GM23248 (cell line): ENCODE results near the gene TRPC6. TPM values are rescaled to one million over a fixed set of nuclear protein-coding genes. Genes with fewer than 3 reads are reported as not detected.

Experiments
- DNase-seq: peaks from one replicate; pipeline ENCODE4 v3.0.0-alpha.2; 2015
- H2AFZ ChIP-seq: fragments of 200-600 bp; sonication (generic); 2 replicates; pipeline ENCODE4 v1.6.1; 2016; ENCODE audit warnings: antibody characterized with exemption
- H3F3A ChIP-seq: fragments of 200-600 bp; sonication (generic); 2 replicates; pipeline ENCODE4 v1.6.1; 2016; ENCODE audit warnings: mild to moderate bottlenecking, antibody characterized with exemption, mixed run types; ENCODE audit not compliant: insufficient read depth
- H3K27ac ChIP-seq: fragments of 200-600 bp; sonication (generic); 2 replicates; pipeline ENCODE4 v1.5.1; 2016; ENCODE audit warnings: mild to moderate bottlenecking
- H3K27me3 ChIP-seq: fragments of 200-600 bp; sonication (generic); replicated peaks from 2 replicates; pipeline ENCODE4 v1.6.1; 2016; ENCODE audit warnings: mild to moderate bottlenecking; ENCODE audit not compliant: insufficient read depth
- H3K36me3 ChIP-seq: fragments of 200-600 bp; sonication (generic); 2 replicates; pipeline ENCODE4 v1.6.1; 2016; ENCODE audit warnings: low read depth, mild to moderate bottlenecking
- H3K4me1 ChIP-seq: fragments of 200-600 bp; sonication (generic); 2 replicates; pipeline ENCODE4 v1.6.1; 2016; ENCODE audit warnings: mild to moderate bottlenecking; ENCODE audit not compliant: insufficient read depth
- H3K4me2 ChIP-seq: fragments of 200-600 bp; sonication (generic); one replicate; pipeline ENCODE4 v1.6.1; 2016; ENCODE audit warnings: mild to moderate bottlenecking; ENCODE audit not compliant: unreplicated experiment
- H3K4me3 ChIP-seq: fragments of 200-600 bp; sonication (generic); 2 replicates; pipeline ENCODE4 v1.5.1; 2016; ENCODE audit warnings: mild to moderate bottlenecking
- H3K79me2 ChIP-seq: fragments of 200-600 bp; sonication (generic); 2 replicates; pipeline ENCODE4 v1.6.1; 2016; ENCODE audit warnings: mild to moderate bottlenecking; ENCODE audit not compliant: insufficient read depth
- H3K9ac ChIP-seq: fragments of 200-600 bp; sonication (generic); 2 replicates; pipeline ENCODE4 v1.6.1; 2016; ENCODE audit warnings: mild to moderate bottlenecking
- H3K9me2 ChIP-seq: fragments of 200-600 bp; sonication (generic); 2 replicates; pipeline ENCODE4 v1.6.1; 2016; ENCODE audit warnings: mixed run types, mild to moderate bottlenecking, moderate library complexity; ENCODE audit not compliant: insufficient read depth
- H3K9me3 ChIP-seq: fragments of 200-600 bp; sonication (generic); one replicate; pipeline ENCODE4 v1.6.1; 2017; ENCODE audit warnings: low read depth
- H4K20me1 ChIP-seq: fragments of 200-600 bp; sonication (generic); 2 replicates; pipeline ENCODE4 v1.6.0; 2016; ENCODE audit not compliant: insufficient read depth
- EZH2 ChIP-seq: fragments of 200-600 bp; sonication (generic); IDR thresholded peaks from 2 replicates; pipeline ENCODE4 v1.6.1; 2018; ENCODE audit warnings: antibody characterized with exemption, mild to moderate bottlenecking; ENCODE audit not compliant: insufficient read depth, poor library complexity, severe bottlenecking
- EZH2phosphoT487 ChIP-seq: fragments of 200-600 bp; sonication (generic); IDR thresholded peaks from 2 replicates; pipeline ENCODE4 v1.6.1; 2018; ENCODE audit warnings: antibody characterized with exemption, moderate library complexity, mild to moderate bottlenecking, low read depth; ENCODE audit not compliant: insufficient read depth
- WGBS, 2 experiments: methylation state at CpG; one replicate each; pipeline ENCODE4 v1.1.6; 2015 to 2017; ENCODE audit warnings: low lambda C conversion rate in 2 of 2, low coverage in 1 of 2; ENCODE audit errors: missing lambda C conversion rate in 2 of 2; 5-methylcytosine and 5-hydroxymethylcytosine counted together
- in situ Hi-C: fragments of 300-500 bp; cut with MboI; formaldehyde crosslinking; loops from 2 replicates; pipeline ENCODE4 v1.15.0; 2020
- polyA plus RNA-seq: library from polyadenylated mRNA; unstranded; fragments of >200 nt; fragmentation: Nextera tagmentation; extraction: Ambion mirVana; gene quantifications from 2 replicates; pipeline ENCODE4 v1.2.1, GENCODE V29; 2016
- total RNA-seq: library from RNA; depleted of rRNA; stranded (reverse); fragments of >200 nt; shearing (Covaris generic); gene quantifications from 2 replicates; pipeline ENCODE4 v1.2.3, GENCODE V29; 2014; rRNA removed

Gene TRPC6
- total RNA-seq (under 0.01 and 0.11 TPM in 2 replicates), polyA plus RNA-seq (0.16 TPM in 1 of 2 replicates, not detected in the other)

GRCh38 chr11:101583251-101584128 is at the start of gene TRPC6:
Gene TRPC6, minus strand, starts transcription at chr11:101584007. Its CDS starts 504 bp downstream, at chr11:101583503.
- no peaks in the 10 kb centered on the region for H3K9me3 ChIP-seq
- WGBS, 2 experiments: 2 to 3% methylated on average over 67 to 73 of the region's 74 CpGs
- in situ Hi-C loops: no loop called here
- peaks cover 47% of the 10 kb centered on the region for H3K27me3 ChIP-seq
- H2AFZ ChIP-seq: peak within 1 kb of the TSS; percentile 55
- TF ChIP-seq EZH2: no peak
- TF ChIP-seq EZH2phosphoT487: no peak
- no peak within 1 kb of the TSS for H3K27ac ChIP-seq
- no peaks in the 10 kb centered on the region for H3K4me1 ChIP-seq
- peak; percentile 31 for DNase-seq
- no peaks in the 10 kb centered on the region for H3K36me3 ChIP-seq
- no peaks in the 10 kb centered on the region for H4K20me1 ChIP-seq
- no peaks in the 10 kb centered on the region for H3F3A ChIP-seq
- H3K9ac ChIP-seq: no peak within 1 kb of the TSS
- no peaks in the 10 kb centered on the region for H3K79me2 ChIP-seq
- H3K9me2 ChIP-seq: no peaks in the 10 kb centered on the region
- H3K4me3 ChIP-seq: peak within 1 kb of the TSS; percentile 62
- peak within 1 kb of the TSS; percentile 64 for H3K4me2 ChIP-seq

GRCh38 chr11:101620026-101620425 is 36.2 kb upstream of the TRPC6 start:
- H3K27me3 ChIP-seq: no peaks in the 10 kb centered on the region
- H3K9me2 ChIP-seq: no peaks in the 10 kb centered on the region
- H3K4me3 ChIP-seq: no peak overlapping the region
- H3K4me2 ChIP-seq: no peak overlapping the region
- H2AFZ ChIP-seq: no peak overlapping the region
- H3K9me3 ChIP-seq: no peaks in the 10 kb centered on the region
- TF ChIP-seq EZH2phosphoT487: no peak
- no peak for TF ChIP-seq EZH2
- H3K9ac ChIP-seq: no peak overlapping the region
- H4K20me1 ChIP-seq: no peaks in the 10 kb centered on the region
- H3F3A ChIP-seq: no peaks in the 10 kb centered on the region
- H3K27ac ChIP-seq: no peak overlapping the region
- H3K4me1 ChIP-seq: no peaks in the 10 kb centered on the region; the same call in 1 of the 2 replicates
- in situ Hi-C loops: no loop called here
- no peaks in the 10 kb centered on the region for H3K79me2 ChIP-seq
- DNase-seq: no peak
- H3K36me3 ChIP-seq: no peaks in the 10 kb centered on the region
- 57 to 62% methylated on average over 3 of the region's 3 CpGs for WGBS, 2 experiments

- Histone ChIP-seq H3K27ac (no peak overlapping the region), H3F3A (no peaks in the 10 kb centered on the region), H3K9ac (no peak overlapping the region), H3K4me2 (no peak overlapping the region), H3K36me3 (no peaks in the 10 kb centered on the region), H3K4me3 (no peak overlapping the region), H4K20me1 (no peaks in the 10 kb centered on the region), H3K9me2 (no peaks in the 10 kb centered on the region), H3K4me1 (no peaks in the 10 kb centered on the region; the same call in 1 of the 2 replicates), H3K27me3 (no peaks in the 10 kb centered on the region), H3K79me2 (no peaks in the 10 kb centered on the region), H2AFZ (no peak overlapping the region), H3K9me3 (no peaks in the 10 kb centered on the region)
- WGBS, 2 experiments: 1 to 3% methylated on average over 2 of the region's 2 CpGs
- in situ Hi-C loops: no loop called here
- DNase-seq: peak; percentile 58
- TF ChIP-seq EZH2 (no peak), EZH2phosphoT487 (no peak)
Measured at GRCh38 chr11:101618709-101619108, 34.9 kb upstream of the TRPC6 start.

- Histone ChIP-seq H3K4me2 (no peak overlapping the region), H3K36me3 (no peaks in the 10 kb centered on the region), H2AFZ (no peak overlapping the region), H3K4me3 (no peak overlapping the region), H3K27me3 (no peaks in the 10 kb centered on the region), H3K27ac (no peak overlapping the region), H3K9me3 (no peaks in the 10 kb centered on the region), H3K79me2 (no peaks in the 10 kb centered on the region), H3K9me2 (no peaks in the 10 kb centered on the region), H4K20me1 (no peaks in the 10 kb centered on the region), H3K9ac (no peak overlapping the region), H3K4me1 (no peaks in the 10 kb centered on the region; the same call in 1 of the 2 replicates), H3F3A (no peaks in the 10 kb centered on the region)
- in situ Hi-C loops: no loop called here
- no peak for TF ChIP-seq EZH2phosphoT487
- TF ChIP-seq EZH2: no peak
- WGBS, 2 experiments: 46 to 52% methylated on average over 6 of the region's 6 CpGs
- DNase-seq: peak; percentile 27
Measured at GRCh38 chr11:101617735-101618332, 34.0 kb upstream of the TRPC6 start.
